Left forelimb (tissue), 1 donor: ENCODE results near the gene CLEC14A.

Source experiments
- DNase-seq: peaks from one replicate; pipeline ENCODE4 v3.0.0-alpha.2; 2018; ENCODE audit warnings: low spot score

CLEC14A gene

GRCh38 chr14:38248321-38249028 is 7.4 kb downstream of the CLEC14A start:
- DNase-seq = no peak

GRCh38 chr14:38243696-38244240 is 12.1 kb downstream of the CLEC14A start:
- no peak for DNase-seq

- no peak for DNase-seq
Measured at GRCh38 chr14:38238878-38239277, 17.0 kb downstream of the CLEC14A start.

GRCh38 chr14:38238332-38238731 is 17.6 kb downstream of the CLEC14A start:
- no peak for DNase-seq

DNA sequence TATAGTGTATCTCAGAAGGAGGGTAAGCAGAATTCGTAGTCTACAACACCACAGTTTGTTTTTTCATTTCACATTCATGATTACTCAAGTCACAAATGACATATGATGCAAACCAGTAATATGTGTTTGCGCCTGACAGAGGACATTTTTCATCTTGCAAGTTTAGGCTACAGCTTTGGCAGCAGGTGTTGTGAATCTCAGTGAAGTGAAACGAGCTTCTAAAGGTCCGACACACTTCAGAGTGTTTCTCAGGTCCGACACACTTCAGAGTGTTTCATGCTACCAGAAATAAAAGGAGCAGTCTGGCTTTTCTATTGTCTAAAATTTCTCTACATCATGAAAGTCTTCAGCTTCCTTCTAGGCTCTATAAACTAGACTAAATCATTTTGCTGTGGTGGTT is 22.7 kb downstream of the CLEC14A start:
- DNase-seq = no peak

GRCh38 chr14:38226366-38226765 is 29.5 kb downstream of the CLEC14A start:
- no peak for DNase-seq

GRCh38 chr14:38225946-38226345 is 29.9 kb downstream of the CLEC14A start:
- DNase-seq = no peak

GRCh38 chr14:38224338-38224737 is 31.6 kb downstream of the CLEC14A start:
- no peak for DNase-seq

DNA sequence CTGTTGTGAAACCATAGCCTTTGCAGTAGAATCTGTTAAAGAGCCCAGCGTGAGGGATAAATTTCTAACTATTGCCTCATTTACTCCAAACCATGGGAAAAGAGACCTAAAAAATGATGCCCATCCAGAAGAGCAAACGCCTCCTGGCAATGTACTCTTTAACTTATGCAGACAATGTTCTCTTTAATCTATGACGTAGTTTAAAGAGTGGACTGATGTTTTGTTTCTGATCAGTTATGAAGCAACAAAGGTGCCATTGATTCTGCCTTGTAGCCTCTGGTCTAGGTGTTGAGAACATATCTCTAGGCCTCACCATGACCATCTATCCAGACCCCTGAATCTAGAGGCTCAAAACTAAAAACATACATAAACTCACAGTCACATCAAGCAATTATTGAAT is 34.8 kb downstream of the CLEC14A start:
- no peak for DNase-seq

- no peak for DNase-seq
Measured at GRCh38 chr14:38217553-38217952, 38.3 kb downstream of the CLEC14A start.

- DNase-seq = no peak
Measured at GRCh38 chr14:38213001-38213400, 42.9 kb downstream of the CLEC14A start.

DNA sequence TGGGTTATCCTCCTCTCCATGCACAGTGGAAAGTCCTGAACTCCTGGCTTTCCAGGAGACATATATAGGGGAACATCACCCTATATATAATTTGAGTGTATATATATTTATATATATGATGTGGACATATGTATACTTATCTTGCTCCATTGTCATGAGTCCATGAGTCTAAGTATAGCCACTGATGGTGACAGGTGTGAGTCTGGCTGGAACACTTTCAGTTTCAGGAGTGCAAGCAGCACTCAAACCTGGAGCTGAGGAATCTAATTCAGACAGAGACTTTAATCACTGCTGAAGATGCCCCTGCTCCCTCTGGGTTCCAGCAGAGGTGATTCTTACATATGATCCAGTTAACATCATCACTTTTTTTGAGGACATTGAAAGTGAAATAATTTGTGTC is 43.8 kb downstream of the CLEC14A start:
- DNase-seq = no peak

GRCh38 chr14:38211255-38211735 is 44.6 kb downstream of the CLEC14A start:
- DNase-seq = no peak

GRCh38 chr14:38210587-38211216 is 45.2 kb downstream of the CLEC14A start:
- DNase-seq = no peak

DNA sequence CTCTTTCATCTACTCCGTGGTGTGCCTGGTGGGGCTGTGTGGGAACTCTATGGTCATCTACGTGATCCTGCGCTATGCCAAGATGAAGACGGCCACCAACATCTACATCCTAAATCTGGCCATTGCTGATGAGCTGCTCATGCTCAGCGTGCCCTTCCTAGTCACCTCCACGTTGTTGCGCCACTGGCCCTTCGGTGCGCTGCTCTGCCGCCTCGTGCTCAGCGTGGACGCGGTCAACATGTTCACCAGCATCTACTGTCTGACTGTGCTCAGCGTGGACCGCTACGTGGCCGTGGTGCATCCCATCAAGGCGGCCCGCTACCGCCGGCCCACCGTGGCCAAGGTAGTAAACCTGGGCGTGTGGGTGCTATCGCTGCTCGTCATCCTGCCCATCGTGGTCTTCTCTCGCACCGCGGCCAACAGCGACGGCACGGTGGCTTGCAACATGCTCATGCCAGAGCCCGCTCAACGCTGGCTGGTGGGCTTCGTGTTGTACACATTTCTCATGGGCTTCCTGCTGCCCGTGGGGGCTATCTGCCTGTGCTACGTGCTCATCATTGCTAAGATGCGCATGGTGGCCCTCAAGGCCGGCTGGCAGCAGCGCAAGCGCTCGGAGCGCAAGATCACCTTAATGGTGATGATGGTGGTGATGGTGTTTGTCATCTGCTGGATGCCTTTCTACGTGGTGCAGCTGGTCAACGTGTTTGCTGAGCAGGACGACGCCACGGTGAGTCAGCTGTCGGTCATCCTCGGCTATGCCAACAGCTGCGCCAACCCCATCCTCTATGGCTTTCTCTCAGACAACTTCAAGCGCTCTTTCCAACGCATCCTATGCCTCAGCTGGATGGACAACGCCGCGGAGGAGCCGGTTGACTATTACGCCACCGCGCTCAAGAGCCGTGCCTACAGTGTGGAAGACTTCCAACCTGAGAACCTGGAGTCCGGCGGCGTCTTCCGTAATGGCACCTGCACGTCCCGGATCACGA is 46.0 kb downstream of the CLEC14A start:
- DNase-seq = no peak

DNA sequence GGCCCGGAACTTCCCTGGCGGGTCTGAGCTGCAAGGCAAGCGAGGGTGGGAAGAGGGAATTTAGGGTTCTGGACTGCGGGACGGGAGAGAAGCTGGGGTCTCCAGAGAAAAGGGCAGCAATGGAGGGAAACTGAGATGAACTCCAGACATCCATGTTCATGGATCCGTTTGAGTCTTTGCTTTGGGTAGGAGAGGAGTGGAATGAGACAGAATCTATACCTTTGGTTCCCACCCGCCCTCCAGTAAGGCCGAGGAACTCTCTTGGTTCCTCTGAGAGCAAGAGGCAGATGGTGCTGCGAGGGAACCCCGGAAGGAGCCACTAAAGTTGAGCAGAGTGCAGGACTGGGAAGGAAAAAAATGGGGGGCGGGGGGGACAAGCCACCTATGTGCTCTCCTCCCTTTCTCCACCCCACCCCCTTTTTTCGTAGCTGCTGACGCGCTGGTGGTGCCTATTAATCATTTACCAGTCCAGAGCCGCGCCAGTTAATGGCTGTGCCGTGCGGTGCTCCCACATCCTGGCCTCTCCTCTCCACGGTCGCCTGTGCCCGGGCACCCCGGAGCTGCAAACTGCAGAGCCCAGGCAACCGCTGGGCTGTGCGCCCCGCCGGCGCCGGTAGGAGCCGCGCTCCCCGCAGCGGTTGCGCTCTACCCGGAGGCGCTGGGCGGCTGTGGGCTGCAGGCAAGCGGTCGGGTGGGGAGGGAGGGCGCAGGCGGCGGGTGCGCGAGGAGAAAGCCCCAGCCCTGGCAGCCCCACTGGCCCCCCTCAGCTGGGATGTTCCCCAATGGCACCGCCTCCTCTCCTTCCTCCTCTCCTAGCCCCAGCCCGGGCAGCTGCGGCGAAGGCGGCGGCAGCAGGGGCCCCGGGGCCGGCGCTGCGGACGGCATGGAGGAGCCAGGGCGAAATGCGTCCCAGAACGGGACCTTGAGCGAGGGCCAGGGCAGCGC is 47.0 kb downstream of the CLEC14A start:
- DNase-seq = peak; percentile 66

- DNase-seq = no peak
Measured at GRCh38 chr14:38207736-38208617, 47.9 kb downstream of the CLEC14A start, which contains the start of gene SSTR1. SSTR1 (plus strand) TSS chr14:38207904; CDS start chr14:38209390, 1,486 bp downstream.

DNA sequence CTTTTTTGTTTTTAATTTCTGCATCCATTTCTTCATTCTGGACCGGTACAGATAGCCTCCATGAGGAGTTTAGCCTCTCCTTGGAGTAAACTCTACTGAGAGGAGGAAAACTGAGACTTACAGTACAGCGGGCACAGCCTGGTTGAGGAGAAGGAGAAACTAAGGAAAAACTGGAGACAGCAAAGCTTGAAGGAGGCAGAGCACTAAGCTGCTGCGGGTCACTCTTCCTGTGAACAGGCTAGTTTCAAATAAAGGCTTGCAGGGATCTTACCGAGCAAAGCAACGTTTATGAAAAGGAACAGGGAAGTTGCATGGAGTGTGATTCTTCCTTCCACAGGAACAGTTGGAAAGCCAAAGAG is 48.5 kb downstream of the CLEC14A start:
- DNase-seq = no peak

GRCh38 chr14:38206689-38207376 is 49.1 kb downstream of the CLEC14A start:
- no peak for DNase-seq
